KG1 (cell line): Measurements from ENCODE around the gene KCNIP1.

Experiments used
- DNase-seq: peaks from one replicate; lab custom pipeline; 2025; lab: John Stamatoyannopoulos, UW

Gene KCNIP1

GRCh38 chr5:170629566-170630175, 125.9 kb downstream of the KCNIP1 start:
- DNase-seq: no peak

DNA sequence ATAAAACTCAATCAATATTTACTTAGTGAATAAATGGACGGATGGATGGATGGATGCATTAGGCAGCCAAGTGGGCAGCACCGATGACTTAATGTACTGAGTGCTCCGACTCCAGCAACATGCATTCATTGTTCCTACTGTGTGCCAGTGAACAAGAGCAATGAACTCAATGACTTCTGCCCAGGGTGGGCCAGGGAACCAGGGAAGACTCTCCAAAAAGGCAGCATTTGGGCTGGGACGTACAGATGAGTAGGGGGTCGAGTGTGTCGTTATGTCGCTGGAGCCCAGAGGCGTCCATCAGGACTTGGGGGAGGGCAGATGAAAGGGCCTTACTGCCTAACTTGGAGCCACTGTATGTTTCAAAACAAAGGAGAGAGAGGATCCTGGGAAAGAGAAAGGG, 126.4 kb downstream of the KCNIP1 start:
- no peak for DNase-seq

- DNase-seq: no peak
Measured at GRCh38 chr5:170630711-170631141, 126.9 kb downstream of the KCNIP1 start.

DNA sequence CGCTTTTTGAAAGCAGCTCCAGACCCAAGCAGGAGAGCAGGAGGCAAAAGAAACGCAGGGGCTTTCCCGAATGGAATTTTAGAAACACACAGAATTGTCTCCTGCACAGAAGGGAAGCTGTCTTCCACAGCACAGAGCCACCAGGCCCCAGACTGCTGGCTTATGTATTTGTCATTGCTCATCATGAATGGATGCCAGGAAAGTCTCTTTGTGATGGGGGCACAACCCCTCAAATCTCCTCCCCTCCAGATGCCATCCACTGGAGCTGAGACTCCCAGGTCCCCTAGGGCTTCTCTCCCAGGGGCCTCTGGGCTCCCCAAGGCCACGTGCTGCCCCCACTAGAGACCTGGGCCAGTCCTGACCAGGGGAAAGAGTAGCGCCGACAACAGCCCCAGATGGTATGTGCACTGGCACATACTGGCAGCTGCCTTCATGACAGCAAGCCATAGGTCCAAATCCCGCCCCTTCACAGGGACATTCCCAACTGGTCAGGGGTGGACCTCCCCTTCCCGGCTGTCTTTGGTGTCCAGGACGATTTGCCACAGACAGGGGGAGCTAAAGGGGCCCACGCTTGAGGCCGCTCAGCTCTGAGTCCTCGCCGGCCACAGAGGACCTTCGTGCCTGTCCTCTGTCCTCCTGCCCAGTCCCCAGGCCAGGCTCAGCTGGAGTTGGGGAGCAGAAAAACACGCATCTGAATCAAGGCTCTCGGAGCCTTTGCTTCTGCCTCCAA, 127.8 kb downstream of the KCNIP1 start:
- no peak for DNase-seq

DNA sequence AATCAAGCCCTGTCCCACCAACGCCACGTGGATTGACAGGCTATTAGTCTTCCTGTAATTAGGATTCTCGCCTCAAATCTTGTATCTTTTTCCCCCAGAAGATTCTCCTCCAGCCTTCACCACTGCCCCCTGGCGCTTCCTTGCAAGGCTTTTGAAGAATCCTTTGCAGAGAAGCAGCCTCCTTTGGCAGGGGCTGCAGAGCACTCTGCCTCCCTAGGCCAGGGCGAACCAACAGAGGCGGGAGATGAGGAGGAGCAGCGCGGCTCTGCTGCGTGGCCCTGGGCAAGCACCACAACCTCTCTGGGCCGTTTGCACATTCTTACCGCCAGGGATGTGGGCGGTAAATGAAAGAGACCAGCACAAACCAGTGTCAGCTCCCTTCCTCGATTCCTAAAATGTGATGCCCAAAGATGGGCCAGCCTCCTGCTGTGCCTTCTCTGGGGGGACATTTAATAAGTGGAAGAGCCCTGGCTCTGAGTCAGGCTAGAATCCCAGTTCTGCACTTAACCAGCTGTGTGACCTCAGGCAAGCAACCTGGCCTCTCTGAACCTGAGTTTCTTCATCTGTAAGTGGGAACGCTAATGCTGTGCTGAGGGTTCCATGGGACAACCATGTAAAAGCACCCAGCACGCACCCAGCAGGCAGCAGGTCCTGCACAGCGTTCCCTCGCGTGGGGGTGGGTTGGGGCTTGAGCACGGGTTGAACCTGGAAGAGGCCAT, 128.6 kb downstream of the KCNIP1 start:
- no peak for DNase-seq

DNA sequence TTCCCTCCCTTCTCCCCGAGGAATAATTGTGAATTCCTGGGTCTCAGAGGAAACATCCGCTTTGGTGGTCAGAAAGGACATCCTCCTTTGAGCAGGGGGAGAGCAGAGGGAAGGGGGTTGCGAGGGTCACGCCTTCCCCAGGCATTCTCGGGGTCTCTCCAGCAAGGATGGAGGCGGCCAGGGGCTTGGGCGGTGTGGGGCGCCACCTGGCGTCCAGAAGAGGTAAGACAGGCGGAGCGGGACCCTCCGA, 129.1 kb downstream of the KCNIP1 start:
- DNase-seq: no peak

DNA sequence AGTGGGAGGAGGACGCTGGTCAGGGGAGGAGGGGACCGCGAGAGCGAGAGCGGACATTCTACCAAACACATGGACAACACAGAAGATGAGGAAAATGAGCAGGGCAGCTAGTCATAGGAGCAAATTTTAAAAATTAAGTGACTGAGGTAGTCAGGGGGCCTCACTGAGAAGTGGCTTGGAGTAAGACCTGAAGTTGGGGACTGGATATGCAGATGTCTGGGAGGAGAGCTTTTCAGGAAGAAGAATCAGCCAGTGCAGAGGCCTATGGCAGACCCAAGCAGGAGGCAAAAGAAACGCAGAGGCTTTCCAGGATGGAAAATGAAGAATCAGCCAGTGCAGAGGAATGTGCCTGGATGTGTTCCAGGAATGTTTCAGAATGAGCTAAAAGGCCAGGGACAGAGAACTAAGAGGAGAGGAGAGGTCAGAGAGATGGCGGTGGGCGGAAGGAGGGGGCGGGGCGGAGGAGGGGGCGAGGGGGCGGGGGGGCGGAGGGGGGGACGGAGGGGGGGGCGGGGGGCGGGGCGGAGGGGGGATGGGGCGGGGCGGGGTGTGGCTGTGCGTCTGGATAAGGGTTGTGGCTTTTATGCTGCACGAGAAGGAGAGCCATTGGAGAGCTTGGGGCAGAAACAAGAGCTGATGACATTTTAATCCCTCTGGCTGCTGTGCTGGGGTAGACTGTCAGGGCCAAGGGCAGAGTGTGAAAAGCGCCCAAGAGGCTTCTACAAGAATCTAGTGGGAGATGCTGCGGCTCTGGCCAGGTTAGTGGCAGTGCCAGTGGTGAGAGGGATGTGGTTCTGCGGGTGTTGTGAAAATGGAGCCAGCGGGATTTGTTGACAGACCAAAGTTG, 129.6 kb downstream of the KCNIP1 start:
- DNase-seq: peak; percentile 93

DNA sequence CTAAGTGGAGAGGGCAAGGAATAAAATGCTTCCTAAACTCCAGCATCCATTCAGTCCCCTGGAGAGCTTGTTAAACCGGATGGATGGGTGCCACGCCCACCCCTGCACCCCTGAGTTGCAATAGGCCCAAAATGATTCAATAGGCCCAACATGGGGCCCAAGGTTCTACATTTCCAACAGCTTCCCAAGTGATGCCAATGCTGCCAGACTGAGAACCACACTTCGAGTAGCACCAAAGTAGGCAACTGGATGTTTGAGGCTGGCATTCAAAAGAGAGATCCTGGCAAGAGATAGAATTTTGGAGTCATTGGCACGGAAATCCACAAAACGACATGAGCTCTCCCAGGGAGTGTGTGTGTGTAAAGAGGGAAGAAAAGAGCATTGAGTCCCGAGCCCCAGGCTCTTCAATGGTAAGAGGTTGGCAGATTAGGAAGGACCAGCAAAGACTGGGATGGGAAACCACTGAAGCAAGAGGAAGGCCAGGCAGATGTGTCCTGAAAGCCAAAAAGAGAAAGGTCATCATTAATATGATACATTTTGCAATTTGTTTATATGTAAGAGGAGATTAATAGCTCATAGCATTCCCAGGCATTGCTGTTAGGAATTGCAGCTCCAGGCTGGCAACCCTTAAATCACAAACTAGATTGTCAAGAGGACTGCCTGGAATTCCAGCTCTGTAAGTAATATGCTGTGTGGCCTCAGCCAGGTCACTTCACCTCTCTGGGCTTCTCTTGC, 130.6 kb downstream of the KCNIP1 start:
- no peak for DNase-seq

DNA sequence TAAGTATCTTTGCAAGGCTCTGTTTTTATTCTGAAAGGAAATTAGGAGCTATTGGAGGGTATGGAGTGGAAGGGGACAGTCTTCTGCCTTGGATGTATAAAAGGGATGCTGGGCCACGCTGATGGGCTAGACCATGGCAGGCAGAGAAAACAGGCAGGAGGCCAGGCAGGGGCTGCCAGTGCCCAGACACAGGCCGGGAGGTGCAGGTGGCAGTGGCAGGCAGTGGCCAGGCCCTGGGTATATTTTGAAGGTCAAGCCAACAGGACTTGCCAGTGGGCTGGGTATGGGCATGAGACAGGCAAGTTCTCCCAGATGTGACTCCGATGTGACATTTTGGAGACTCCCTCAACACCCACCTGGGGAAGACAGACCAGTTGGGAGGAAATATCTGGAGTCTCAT, 131.9 kb downstream of the KCNIP1 start:
- DNase-seq: no peak

DNA sequence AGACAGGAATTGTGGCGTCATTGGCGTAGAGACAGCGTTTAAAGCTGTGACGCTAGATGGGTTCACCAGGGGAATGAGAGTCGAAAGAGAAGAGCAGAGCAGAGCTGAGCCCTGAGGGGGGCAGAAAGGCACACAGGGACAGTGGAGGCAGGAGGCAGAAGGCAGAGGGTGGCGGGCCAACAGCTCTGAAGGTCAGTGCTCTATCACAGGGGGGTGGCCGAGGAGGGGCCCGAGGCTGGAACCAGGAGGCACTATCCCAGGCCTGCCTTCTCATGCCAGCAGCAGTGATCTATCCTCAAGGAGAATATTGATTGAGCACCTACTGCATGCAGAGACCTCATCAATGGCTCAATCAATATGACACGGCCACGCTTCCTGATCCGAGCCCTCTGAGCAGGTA, 132.4 kb downstream of the KCNIP1 start:
- DNase-seq: no peak

- no peak for DNase-seq
Measured at GRCh38 chr5:170636801-170637477, 133.1 kb downstream of the KCNIP1 start.

- no peak for DNase-seq
Measured at GRCh38 chr5:170638051-170638450, 134.2 kb downstream of the KCNIP1 start.

DNA sequence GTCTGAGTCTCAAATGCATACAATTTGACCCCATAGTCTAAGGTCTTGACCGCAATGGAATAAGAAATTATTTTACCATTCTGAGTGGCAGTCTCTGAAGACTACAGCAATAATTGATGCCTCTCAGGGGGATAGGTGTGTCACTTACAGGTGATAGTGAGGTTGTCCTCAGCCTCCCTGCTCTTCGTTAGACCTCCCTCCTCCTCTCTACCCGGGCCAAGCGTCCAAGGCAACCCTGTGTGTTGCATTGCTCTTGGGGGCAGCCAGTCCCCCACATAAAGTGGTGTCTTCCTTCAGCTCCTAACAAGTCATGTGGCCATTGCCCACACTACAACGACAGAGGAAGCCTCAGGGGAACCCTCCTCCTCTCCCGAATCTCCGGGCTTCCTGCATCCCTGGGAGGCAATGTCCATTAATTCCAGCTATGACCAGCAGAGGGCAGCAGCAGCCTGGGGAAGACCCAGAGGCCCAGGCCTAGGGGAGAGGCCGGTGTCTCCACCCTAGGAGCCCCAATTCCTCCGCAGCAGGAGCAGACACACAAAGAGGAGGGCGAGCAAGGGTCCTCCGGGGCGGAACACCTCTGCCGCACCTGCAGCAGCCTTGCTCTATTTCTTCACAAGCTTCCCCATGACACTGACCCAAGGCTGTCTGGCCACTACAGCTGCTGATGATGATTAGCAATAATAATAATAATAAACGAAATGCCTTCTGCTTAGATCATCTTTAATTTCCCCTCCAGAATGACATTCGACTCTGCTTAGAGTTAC, 134.8 kb downstream of the KCNIP1 start:
- DNase-seq: peak; percentile 32

DNA sequence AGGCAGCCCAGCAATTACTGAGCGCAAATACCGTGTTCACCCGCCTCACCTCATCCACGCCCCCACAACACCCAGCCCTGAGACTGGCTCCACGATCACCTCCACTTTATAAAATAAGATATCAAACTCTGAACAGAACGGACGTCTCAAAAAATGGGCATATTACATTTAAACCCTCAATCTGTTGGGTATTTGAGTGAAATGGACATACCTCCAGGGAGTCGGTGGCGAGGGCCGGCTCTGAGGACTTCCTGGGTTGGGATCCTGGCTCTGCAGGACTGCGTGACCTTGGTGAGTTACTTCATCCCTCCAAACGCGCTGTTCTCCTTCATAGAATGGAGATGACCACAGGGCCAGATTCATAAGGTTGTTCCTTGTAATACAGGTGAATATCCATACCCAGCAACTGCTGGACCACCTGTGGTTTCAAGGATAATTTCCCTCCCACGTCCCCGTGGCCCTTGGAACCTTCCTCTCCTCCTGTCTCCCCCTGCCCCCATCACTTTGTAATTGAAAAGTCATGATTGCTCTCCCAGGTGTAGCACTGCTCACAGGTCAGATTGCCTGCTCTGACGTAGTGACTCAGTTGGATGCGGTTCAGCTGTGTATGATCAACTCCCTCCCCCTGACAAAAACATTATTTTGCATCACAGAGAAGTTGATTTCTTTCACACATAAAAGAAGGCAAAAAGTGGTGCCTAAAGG, 135.6 kb downstream of the KCNIP1 start:
- no peak for DNase-seq

- DNase-seq: no peak
Measured at GRCh38 chr5:170640731-170641588, 137.1 kb downstream of the KCNIP1 start.

- DNase-seq: no peak
Measured at GRCh38 chr5:170641589-170642031, 137.8 kb downstream of the KCNIP1 start.

DNA sequence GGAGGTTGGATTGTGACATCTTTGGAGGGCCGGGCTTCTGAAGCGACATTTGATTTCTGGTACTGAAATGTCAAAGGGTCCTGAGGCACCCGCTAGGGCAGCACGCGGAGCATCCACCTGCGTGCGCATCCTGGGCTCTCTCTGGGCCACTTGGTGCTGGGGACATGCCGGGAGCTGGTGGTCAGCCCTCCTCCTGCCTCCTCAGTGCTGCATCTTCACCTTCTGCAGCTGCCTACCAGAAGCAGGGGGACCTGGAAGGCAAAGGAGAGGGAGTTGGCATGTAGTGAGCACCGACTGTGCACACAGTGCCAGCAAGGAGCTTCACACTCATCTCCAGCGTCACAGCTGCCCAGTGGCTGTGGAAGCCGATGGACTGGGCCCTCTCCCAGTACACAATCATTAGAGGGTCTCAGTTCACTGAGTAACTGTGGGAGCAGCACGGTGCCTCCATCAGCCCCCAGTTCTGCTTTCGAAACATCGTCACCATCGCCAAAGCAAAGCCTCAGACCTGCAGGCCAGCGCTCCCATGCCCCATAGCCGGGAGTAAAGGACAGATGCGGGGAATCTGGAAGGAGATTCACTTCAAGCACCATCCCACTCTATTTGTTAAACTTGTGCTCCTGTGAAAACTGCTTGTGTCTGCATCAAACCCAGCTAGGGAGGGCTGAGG, 138.4 kb downstream of the KCNIP1 start:
- DNase-seq: no peak

DNA sequence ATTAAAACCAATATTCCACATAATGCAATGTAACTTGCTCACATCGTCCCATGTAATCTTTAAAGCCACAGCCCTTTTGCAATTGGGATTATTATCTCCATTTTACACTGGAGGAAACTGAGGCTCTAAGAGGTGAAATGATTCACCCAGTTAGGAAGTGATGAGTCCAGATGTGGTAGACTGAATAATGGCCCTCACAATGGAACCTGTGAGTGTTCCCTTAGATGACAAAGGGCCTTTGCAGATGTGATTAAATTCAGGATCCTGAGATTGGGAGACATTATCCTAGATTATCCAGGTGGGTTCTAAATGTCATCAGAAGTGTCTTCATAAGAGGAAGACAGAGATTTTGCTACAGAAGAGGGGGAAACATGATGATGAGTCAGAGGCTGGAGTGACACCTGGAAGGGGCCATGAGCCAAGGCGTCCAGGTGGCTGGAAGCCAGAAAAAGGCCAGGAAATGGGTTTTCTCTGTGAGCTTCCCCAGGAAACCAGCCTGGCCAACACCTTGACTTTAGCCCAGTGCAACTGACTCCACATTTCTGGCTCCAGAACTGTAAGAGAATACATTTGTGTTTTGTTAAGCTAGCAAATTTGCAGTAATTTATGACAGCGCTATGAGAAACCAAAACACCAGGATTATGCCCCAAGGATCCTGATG, 139.1 kb downstream of the KCNIP1 start:
- no peak for DNase-seq
